GM12875 (cell line): Measurements from ENCODE around the gene PKD2L1.
"Not testable (repeated sequence)": the region's sequence is repeated elsewhere in the genome, so short reads cannot be mapped to it uniquely, and the experiment has no call there.

ENCODE experiments used
- H3K4me3 ChIP-seq: one replicate; pipeline ENCODE4 v1.5.1; 2011; ENCODE audit warnings: low read depth, low read length, control low read depth
- CTCF ChIP-seq: IDR thresholded peaks from 2 replicates; pipeline ENCODE4 v1.5.1; 2011; ENCODE audit warnings: low read depth, mild to moderate bottlenecking, control low read depth, inconsistent platforms, low read length, moderate library complexity, borderline replicate concordance; ENCODE audit not compliant: insufficient read depth

Gene PKD2L1

GRCh38 chr10:100291356-100291755 lies 38.7 kb downstream of the PKD2L1 start:
- TF ChIP-seq CTCF, result no peak
- H3K4me3 ChIP-seq, result no peak overlapping the region

DNA sequence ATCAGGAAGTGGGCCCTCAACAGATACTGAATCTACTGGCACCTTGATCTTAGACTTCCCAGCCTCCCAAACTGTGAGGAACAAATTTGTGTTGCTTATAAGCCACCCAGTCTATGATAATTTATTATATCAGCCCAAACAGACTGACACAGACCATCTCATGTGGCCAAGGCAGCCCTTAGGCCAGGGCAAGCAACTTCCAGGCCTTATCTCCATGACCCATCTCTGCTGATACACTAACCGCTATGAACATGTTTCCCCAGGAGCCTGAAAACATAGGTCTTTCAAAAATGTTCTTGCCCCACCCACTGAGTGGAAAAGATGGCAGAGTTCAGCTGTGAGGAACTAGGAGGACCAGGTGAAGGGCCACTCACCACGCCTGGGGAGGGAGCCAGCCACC lies 40.4 kb downstream of the PKD2L1 start:
- H3K4me3 ChIP-seq, result no peak overlapping the region
- no peak for TF ChIP-seq CTCF

GRCh38 chr10:100288196-100288595 lies 41.8 kb downstream of the PKD2L1 start:
- TF ChIP-seq CTCF, result no peak
- H3K4me3 ChIP-seq, result no peak overlapping the region

- H3K4me3 ChIP-seq, result no peak overlapping the region
- TF ChIP-seq CTCF, result no peak
Observed at GRCh38 chr10:100287756-100288155, 42.3 kb downstream of the PKD2L1 start.

DNA sequence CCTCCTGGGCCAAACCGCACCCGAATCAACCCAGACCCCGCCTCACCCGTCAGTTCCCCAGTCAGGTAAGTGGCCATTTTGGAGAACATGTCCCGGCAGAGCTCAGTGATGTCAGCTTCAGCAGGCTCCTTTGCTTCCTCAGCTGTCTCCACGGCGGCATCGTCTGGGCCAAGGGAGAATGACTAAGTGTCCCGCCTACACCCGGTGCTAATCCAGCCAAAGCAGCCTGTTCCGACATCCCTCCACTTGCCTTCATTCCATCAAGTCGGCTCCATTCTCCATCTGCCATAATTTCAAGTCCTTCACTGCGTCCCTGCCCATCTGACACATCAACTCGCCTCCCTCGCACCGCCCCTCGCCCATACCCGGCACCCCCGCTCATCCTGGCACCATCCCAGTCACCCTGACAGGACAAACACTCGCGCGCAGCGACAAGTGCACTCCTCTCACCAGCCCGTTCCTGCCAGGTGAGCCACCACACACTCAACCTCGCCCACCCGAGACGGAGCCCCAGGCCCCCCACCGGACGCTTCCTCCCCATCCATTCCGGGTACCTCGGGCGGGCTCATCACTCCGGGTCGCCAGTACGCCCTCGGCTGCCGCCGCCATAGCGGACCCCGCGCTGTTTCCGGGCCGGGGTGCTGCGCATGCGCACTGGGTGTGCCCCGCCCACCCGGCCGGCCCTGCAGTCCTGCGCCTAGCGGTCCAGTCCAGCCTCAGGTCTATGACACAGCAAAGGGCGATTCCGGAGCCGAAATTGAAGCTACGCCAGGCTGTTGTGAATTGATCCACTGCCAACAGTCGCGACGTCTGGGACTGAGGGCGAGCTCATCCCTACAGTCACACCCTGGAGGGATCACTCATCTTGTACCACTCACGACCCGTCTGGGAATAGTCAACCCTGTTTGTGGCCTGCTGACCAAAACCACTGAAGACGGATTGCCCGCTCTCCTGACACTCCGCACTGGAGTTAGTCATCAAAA lies 43.7 kb downstream of the PKD2L1 start, which contains the start of gene BLOC1S2:
BLOC1S2 (minus strand) TSS at position 630 of the 983 bp plus-strand sequence; CDS start at position 609, 21 bp downstream.
- TF ChIP-seq CTCF, result no peak
- H3K4me3 ChIP-seq, result peak within 1 kb of the TSS; percentile 86

DNA sequence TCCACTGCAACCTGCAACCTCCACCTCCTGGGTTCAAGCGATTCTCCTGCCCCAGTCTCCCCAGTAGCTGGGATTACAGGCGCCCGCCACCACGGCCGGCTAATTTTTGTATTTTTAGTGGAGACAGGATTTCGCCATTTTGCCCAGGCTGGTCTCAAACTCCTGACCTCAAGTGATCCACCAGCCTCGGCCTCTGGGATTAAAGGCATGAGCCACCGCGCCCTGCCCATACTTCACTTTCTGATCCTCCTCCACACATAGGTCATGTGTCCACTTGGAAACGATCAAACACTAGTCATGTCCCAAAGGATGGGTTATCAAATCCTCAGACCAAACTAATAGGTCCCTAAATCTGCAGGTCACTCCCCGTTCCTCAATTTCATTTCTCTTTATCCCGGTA lies 44.7 kb downstream of the PKD2L1 start:
- peak overlapping the region; percentile 86 for H3K4me3 ChIP-seq

- TF ChIP-seq CTCF, result no peak
Observed at GRCh38 chr10:100282907-100283306, 47.1 kb downstream of the PKD2L1 start.

GRCh38 chr10:100276971-100277370 lies 53.1 kb downstream of the PKD2L1 start:
- H3K4me3 ChIP-seq, result not testable (repeated sequence)

More at GRCh38 chr10:100282907-100283306, 47.1 kb downstream of the PKD2L1 start:
- H3K4me3 ChIP-seq, result no peak overlapping the region
